GM12865 (cell line): ENCODE results near the gene ASAP3.

Experiments
- DNase-seq: peaks from one replicate; pipeline ENCODE4 v3.0.0; 2010; ENCODE audit warnings: low read depth
- H3K4me3 ChIP-seq: 2 replicates; pipeline ENCODE4 v1.5.1; 2011; ENCODE audit warnings: mild to moderate bottlenecking, low read depth, low read length, control low read depth
- CTCF ChIP-seq: IDR thresholded peaks from 2 replicates; pipeline ENCODE4 v1.5.1; 2011; ENCODE audit warnings: low read length, control low read depth, low read depth, inconsistent platforms; ENCODE audit not compliant: insufficient read depth; ENCODE audit errors: missing control alignments

Gene ASAP3

GRCh38 chr1:23403038-23403336 lies 81.0 kb downstream of the ASAP3 start:
- no peak overlapping the region for H3K4me3 ChIP-seq
- DNase-seq: peak; percentile 20
- TF ChIP-seq CTCF: no peak

- DNase-seq: no peak
- H3K4me3 ChIP-seq: no peak overlapping the region
- no peak for TF ChIP-seq CTCF
Observed at GRCh38 chr1:23402286-23403037, 81.5 kb downstream of the ASAP3 start.

- TF ChIP-seq CTCF: no peak
- no peak for DNase-seq
- no peak overlapping the region for H3K4me3 ChIP-seq
Observed at GRCh38 chr1:23401313-23401712, 82.7 kb downstream of the ASAP3 start.

- no peak for DNase-seq
- H3K4me3 ChIP-seq: no peak overlapping the region
- TF ChIP-seq CTCF: no peak
Observed at GRCh38 chr1:23400324-23401114, 83.5 kb downstream of the ASAP3 start.

- TF ChIP-seq CTCF: no peak
- H3K4me3 ChIP-seq: no peak overlapping the region
- no peak for DNase-seq
Observed at GRCh38 chr1:23399229-23399628, 84.8 kb downstream of the ASAP3 start.

- no peak for TF ChIP-seq CTCF
- no peak overlapping the region for H3K4me3 ChIP-seq
- no peak for DNase-seq
Observed at GRCh38 chr1:23397908-23398307, 86.1 kb downstream of the ASAP3 start.

- no peak overlapping the region for H3K4me3 ChIP-seq
- DNase-seq: no peak
- no peak for TF ChIP-seq CTCF
Observed at GRCh38 chr1:23396380-23396779, 87.6 kb downstream of the ASAP3 start.
